OCI-LY3 (cell line): ENCODE data around the gene ZNF318.
A peak's percentile ranks its signal among the peaks of the same experiment; 100 is the strongest.

Experiments
- H2AFZ ChIP-seq: fragments of 200-600, 300-600 bp; shearing (Covaris generic); 2 replicates; pipeline ENCODE4 v1.6.0; 2014; ENCODE audit warnings: antibody characterized with exemption, low read depth, low read length
- H3K27ac ChIP-seq: fragments of 200-600, 300-600 bp; sonication (generic); 2 replicates; pipeline ENCODE4 v1.5.1; 2014; ENCODE audit warnings: mild to moderate bottlenecking, low read length, moderate library complexity, mixed read lengths
- H3K27me3 ChIP-seq: fragments of 200-600, 300-600 bp; sonication (generic); 2 replicates; pipeline ENCODE4 v1.6.1; 2014; ENCODE audit warnings: low read depth, low read length, mixed read lengths
- H3K36me3 ChIP-seq: fragments of 200-600, 300-600 bp; sonication (generic); replicated peaks from 2 replicates; pipeline ENCODE3; 2014; ENCODE audit warnings: low read depth, low read length, mixed read lengths
- H3K4me1 ChIP-seq: fragments of 300-600, 200-600 bp; sonication (generic); 2 replicates; pipeline ENCODE4 v1.6.1; 2014; ENCODE audit warnings: low read length, mixed read lengths
- H3K4me2 ChIP-seq: fragments of 200-600, 300-600 bp; sonication (generic); 2 replicates; pipeline ENCODE4 v1.6.1; 2014; ENCODE audit warnings: low read length, mixed read lengths
- H3K4me3 ChIP-seq: fragments of 300-600, 200-600 bp; sonication (generic); 2 replicates; pipeline ENCODE4 v1.5.1; 2014; ENCODE audit warnings: antibody characterized with exemption, mild to moderate bottlenecking, low read length, moderate library complexity
- H3K79me2 ChIP-seq: fragments of 300-600, 200-600 bp; shearing (Covaris generic); 2 replicates; pipeline ENCODE4 v1.6.1; 2014; ENCODE audit warnings: mild to moderate bottlenecking, low read length, mixed read lengths
- H3K9ac ChIP-seq: fragments of 300-600, 200-600 bp; shearing (Covaris generic); 2 replicates; pipeline ENCODE4 v1.6.0; 2014; ENCODE audit warnings: mild to moderate bottlenecking, low read length, moderate library complexity
- H3K9me3 ChIP-seq: fragments of 200-600, 300-600 bp; shearing (Covaris generic); 2 replicates; pipeline ENCODE4 v1.6.1; 2014; ENCODE audit warnings: low read length, mixed read lengths; ENCODE audit not compliant: insufficient read depth
- H4K20me1 ChIP-seq: fragments of 200-600, 300-600 bp; sonication (generic); 2 replicates; pipeline ENCODE4 v1.6.1; 2016; ENCODE audit warnings: low read length, mixed read lengths; ENCODE audit not compliant: insufficient read depth
- EZH2phosphoT487 ChIP-seq: fragments of 200-600 bp; shearing (Covaris generic); IDR thresholded peaks from 2 replicates; pipeline ENCODE4 v1.6.1; 2018; ENCODE audit warnings: antibody characterized with exemption, mixed run types, low read depth
- TF ChIP-seq, protein P1 (sequence below): fragments of 200-600, 300-600 bp; sonication (generic); IDR thresholded peaks from 2 replicates; pipeline ENCODE4 v1.5.1; 2014; ENCODE audit warnings: antibody characterized with exemption, low read length, low read depth

The ZNF318 gene

DNA sequence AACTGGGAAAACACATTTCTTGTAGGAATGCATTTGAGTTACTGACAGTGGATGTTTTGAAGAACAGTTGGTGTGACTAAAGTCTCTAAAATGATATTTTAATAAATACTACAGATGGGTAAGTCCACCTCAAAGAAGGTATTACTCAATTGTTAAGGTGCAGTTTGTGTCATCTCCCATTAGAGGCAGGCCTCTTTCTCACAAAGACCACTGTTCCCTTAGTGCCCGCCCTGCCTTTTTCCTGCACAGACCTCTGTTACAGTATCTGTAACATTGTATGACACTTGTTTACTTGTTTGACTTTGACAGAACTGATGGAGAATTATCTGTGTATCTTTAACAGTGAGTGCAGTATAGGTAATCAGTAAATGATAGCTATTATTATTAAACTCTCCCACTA is 55.6 kb downstream of the ZNF318 start:
- TF ChIP-seq, protein P1, sequence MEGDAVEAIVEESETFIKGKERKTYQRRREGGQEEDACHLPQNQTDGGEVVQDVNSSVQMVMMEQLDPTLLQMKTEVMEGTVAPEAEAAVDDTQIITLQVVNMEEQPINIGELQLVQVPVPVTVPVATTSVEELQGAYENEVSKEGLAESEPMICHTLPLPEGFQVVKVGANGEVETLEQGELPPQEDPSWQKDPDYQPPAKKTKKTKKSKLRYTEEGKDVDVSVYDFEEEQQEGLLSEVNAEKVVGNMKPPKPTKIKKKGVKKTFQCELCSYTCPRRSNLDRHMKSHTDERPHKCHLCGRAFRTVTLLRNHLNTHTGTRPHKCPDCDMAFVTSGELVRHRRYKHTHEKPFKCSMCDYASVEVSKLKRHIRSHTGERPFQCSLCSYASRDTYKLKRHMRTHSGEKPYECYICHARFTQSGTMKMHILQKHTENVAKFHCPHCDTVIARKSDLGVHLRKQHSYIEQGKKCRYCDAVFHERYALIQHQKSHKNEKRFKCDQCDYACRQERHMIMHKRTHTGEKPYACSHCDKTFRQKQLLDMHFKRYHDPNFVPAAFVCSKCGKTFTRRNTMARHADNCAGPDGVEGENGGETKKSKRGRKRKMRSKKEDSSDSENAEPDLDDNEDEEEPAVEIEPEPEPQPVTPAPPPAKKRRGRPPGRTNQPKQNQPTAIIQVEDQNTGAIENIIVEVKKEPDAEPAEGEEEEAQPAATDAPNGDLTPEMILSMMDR, result no peak
- TF ChIP-seq EZH2phosphoT487, result no peak

DNA sequence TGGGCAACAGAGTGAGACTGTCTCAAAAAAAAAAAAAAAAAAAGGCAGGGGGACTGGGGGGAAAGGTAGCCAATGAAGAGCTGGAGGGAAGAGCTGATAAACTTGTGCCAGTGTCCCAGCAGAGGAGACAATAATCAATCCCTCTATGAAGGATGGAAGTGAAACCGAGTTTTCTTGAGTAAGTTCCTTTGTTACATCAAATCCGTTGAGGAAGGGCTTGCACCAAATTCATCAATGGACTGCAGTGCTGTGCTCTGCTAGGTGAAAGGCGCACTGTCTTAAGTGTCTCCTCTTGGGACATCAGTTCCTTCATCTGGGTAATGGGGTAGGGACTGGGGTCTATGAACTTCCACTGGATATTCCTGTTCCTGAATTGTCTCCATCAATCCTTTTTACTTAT is 57.8 kb downstream of the ZNF318 start:
- Histone ChIP-seq H3K4me1 (peaks cover 70% of the 10 kb centered on the region), H3K9ac (no peak overlapping the region), H3K4me3 (no peak overlapping the region), H3K27me3 (no peaks in the 10 kb centered on the region), H3K36me3 (peaks cover 16% of the 10 kb centered on the region), H3K27ac (no peak overlapping the region), H4K20me1 (no peaks in the 10 kb centered on the region), H3K79me2 (no peaks in the 10 kb centered on the region), H3K9me3 (no peaks in the 10 kb centered on the region), H2AFZ (no peak overlapping the region), H3K4me2 (no peak overlapping the region)
- no peak for TF ChIP-seq EZH2phosphoT487
- TF ChIP-seq, protein P1, result no peak

More for the DNA sequence above, 55.6 kb downstream of the ZNF318 start:
- H3K27ac ChIP-seq, result peak overlapping the region; percentile 50; the same call in 1 of the 2 replicates
- no peaks in the 10 kb centered on the region for H4K20me1 ChIP-seq
- peaks cover 82% of the 10 kb centered on the region for H3K4me1 ChIP-seq
- no peak overlapping the region for H3K4me2 ChIP-seq
- no peaks in the 10 kb centered on the region for H3K27me3 ChIP-seq
- H3K9me3 ChIP-seq, result no peaks in the 10 kb centered on the region
- H3K36me3 ChIP-seq, result peaks cover 25% of the 10 kb centered on the region
- H3K9ac ChIP-seq, result no peak overlapping the region
- no peaks in the 10 kb centered on the region for H3K79me2 ChIP-seq
- no peak overlapping the region for H3K4me3 ChIP-seq
- no peak overlapping the region for H2AFZ ChIP-seq

DNA sequence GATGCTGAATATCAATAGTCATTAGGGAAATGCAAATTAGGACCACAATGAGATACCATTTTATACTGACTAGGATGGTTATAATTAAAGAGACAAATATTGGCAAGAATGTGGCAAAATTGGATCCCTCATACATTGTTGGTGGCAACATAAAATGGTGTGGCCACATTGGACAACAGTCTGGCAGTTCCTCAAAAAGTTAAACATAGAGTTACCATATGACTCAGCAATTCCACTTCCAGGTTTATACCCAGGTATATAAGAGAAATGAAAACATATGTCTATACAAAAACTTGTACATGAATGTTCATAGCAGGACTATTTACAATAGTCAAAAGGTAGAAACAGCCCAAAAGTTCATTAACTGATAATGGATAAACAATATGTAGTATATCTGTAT is 58.8 kb downstream of the ZNF318 start:
- Histone ChIP-seq H3K79me2 (no peaks in the 10 kb centered on the region), H3K4me2 (peak overlapping the region; percentile 52), H3K36me3 (peaks cover 12% of the 10 kb centered on the region), H3K4me1 (peaks cover 62% of the 10 kb centered on the region), H3K27ac (peak overlapping the region; percentile 50), H2AFZ (no peak overlapping the region), H3K27me3 (no peaks in the 10 kb centered on the region), H4K20me1 (no peaks in the 10 kb centered on the region), H3K4me3 (peak overlapping the region; percentile 11; the same call in 1 of the 2 replicates), H3K9me3 (no peaks in the 10 kb centered on the region), H3K9ac (no peak overlapping the region)
- TF ChIP-seq, protein P1, result no peak

DNA sequence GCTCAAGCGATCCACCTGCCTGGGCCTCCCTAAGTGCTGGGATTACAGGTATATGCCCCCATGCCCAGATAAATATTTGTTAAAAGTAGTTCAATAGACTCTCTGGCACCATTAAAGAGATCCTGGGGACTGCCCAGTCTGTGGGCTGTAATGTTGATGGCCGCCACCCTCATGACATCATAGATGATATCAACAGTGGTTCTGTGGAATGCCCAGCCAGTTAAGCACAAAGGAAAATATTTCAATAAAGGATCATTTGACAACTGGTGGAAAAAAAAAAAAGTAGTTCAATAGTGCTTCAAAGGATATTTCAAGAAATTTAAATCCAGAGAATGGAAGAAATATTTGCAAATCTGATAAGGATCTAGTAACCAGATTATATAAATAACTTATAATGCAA is 59.3 kb downstream of the ZNF318 start:
- Histone ChIP-seq H3K27ac (peak overlapping the region; percentile 50), H3K4me2 (peak overlapping the region; percentile 52), H2AFZ (no peak overlapping the region), H3K9ac (no peak overlapping the region), H3K4me1 (peaks cover 62% of the 10 kb centered on the region), H3K27me3 (no peaks in the 10 kb centered on the region), H3K4me3 (peak overlapping the region; percentile 11; the same call in 1 of the 2 replicates), H3K9me3 (no peaks in the 10 kb centered on the region), H3K79me2 (no peaks in the 10 kb centered on the region), H3K36me3 (peaks cover 12% of the 10 kb centered on the region), H4K20me1 (no peaks in the 10 kb centered on the region)
- TF ChIP-seq, protein P1, result no peak
- TF ChIP-seq EZH2phosphoT487, result no peak
